Epidermal melanocyte (primary cell): ENCODE measurements around the gene PCK1.

Experiments
- DNase-seq: peaks from one replicate; pipeline ENCODE4 v3.0.0; 2011; ENCODE audit warnings: low spot score; ENCODE audit not compliant: insufficient read length

PCK1 gene

GRCh38 chr20:57587989-57588377, 27.1 kb downstream of the PCK1 start:
- no peak for DNase-seq

- DNase-seq: no peak
These were observed 27.7 kb downstream of the PCK1 start for GRCh38 chr20:57588596-57588995.

- DNase-seq: no peak
These were observed 28.3 kb downstream of the PCK1 start for GRCh38 chr20:57589123-57589727.

DNA sequence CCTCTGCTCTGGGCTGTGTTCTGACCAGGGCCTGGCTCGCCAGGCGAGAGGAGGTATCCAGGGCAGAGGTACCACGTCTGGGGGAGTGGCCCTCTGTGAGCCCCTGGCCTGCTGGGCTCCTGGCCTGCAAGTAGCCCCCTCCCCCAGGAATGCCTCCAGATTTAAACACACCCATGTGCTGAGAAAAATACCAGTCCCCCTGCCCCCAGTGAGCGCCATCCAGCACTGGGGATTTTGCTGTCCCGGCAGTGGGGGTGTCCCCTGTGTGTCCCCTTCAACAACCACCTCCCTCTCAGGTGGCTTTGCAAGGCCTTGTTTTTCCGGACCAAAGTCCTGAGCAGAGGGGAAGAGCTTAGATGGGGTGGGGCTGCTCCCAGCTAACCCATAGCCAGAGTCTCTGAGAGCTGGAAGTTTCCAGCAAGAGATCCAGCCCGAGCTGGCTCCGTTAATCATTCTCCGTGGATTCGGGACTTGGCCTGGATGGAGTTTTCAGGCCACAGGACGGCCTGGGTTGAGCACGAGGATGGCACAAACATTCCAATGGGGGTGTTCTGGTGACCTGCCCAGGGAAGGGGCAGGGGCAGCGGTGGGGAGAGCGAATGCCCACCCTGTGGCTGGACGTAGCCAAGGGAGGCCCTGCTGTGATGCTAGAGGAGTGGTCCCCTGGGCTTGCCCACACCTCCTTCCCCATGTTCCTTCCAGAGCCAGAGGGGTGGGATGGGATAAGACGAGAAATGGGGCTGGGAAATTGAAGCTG, 29.0 kb downstream of the PCK1 start:
- no peak for DNase-seq

DNA sequence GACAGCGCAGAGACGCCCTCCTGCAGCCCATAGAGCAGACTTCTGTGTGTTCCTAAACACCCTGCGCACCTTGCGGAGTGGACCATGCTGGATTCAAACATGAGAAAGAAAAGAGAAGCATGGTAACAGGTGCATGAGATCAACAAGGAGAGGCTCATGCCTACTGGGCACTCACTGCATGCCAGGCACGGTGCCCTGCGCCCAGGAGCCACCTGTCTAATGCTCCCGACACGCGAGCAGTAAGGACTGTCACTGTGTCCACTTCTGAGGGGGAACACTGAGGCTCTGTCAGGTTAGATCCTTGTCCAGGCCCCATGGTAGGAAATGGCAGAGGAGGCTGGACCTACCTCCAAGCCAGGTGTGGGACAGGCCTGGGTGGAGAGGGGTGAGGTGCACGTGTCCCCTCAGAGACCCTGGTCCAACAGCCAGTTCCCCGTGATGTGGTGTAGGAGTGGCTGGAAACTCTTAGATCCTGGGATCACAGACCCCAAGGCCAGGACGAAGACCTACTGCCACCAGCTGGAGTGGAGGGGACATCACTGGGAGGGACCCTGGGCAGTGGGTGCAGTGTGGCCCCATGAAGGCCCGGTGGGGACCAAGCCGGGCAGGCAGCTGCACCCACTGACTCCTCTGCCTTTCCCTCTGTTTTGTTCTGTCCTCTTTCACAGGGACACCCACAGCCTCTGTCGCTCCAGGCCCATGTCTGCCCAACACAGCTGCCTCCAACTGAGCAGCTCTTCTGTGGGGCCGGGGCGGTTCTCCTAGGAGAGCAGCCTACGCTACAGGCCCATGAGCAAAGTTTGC, 29.8 kb downstream of the PCK1 start:
- DNase-seq: no peak

DNA sequence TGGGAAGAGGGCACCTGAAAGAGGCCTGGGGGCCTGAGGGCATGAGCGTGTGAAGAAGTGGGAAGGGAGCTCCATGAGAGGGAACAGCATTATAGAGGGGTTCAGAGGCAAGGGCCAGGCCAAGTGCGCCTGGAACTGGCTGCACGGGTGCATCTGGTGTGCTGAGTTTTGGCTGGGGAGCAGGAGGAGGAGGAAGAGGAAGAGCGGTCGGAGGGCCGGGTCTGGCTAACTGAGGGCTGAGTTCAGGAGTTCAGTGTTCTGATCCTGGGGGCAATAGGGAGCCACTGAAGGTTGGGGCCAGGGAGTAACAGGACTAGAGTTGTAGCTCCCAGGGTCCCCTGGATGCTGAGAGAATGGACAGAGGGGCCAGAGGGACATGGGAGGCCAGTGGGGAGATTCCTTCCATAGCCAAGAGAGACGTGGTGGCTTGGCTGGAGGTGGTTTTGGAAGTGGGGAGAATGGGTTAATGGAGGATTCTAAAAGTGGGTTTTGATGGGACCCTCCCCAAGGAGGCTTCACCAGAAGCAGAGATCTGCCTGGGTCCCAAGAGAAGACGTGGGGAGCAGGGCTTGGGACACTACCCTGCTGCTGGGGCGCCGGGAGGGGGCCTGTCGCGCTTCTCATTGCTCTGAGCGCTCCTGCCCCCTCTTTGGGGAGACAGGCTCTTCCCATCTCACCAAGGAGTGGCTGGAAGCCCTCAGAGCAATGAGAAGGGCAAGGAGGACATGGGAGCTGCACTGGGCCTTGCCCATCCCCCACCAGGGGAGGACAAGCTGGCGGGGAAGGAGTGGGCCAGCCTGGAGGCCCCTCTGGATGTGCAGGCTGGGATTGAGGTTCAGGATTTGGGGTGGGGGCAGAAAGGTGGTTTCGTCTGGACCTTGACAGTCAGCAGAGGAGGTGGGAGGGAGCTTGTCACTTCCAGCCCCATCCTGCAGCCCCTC, 30.6 kb downstream of the PCK1 start:
- DNase-seq: no peak

GRCh38 chr20:57592263-57593092, 31.6 kb downstream of the PCK1 start:
- DNase-seq: no peak

- no peak for DNase-seq
These were observed 32.4 kb downstream of the PCK1 start for GRCh38 chr20:57593134-57593886.

- peak; percentile 48 for DNase-seq
These were observed 33.4 kb downstream of the PCK1 start for GRCh38 chr20:57594092-57594951.

DNA sequence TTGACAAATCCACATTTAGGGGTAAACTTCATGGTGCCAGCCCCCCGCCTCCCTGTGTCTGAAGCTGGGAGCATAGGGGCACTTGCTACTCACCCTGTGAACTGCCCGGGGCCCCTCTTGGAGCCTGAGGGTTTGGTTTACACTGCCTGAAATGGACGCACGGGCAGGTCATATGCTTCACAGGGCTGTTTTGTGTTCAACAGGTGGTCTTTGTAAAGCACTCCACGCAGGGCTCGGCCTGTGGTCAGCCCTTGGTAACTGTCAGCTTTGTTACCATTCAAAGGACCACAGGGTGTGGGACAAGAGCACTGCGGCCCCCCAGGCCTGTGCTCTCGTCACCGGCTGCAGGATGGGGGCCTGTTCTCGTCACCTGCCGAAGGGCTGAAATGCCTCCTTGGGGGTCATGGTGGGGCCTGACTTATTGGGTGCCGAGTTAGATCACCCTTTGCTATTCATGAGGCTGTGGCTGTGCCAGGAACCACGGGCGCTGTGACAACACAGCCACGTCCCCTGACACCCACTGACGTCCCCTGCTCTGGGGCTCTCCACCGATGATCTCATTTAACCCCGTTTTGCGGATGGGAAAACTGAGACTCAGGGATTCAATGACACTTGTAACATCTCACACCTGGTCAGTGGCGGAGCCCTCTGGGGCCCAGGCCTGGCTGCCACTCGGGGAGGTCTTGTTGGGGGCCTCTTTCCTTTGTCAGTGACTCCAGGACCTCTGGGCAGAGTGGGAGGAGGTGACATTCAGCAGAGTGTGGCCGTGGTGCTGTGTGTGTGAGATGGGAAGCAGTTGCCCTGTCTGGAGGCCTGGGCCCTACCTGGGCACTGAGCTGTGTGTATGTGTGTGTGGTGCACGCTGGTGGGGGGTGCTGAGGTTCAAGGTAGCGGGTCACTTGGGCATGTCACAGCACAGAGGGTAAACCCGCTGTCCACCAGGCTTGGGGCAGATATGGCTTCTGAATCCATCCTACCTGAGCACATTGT, 34.4 kb downstream of the PCK1 start:
- DNase-seq: no peak

GRCh38 chr20:57596358-57596757, 35.4 kb downstream of the PCK1 start:
- no peak for DNase-seq

DNA sequence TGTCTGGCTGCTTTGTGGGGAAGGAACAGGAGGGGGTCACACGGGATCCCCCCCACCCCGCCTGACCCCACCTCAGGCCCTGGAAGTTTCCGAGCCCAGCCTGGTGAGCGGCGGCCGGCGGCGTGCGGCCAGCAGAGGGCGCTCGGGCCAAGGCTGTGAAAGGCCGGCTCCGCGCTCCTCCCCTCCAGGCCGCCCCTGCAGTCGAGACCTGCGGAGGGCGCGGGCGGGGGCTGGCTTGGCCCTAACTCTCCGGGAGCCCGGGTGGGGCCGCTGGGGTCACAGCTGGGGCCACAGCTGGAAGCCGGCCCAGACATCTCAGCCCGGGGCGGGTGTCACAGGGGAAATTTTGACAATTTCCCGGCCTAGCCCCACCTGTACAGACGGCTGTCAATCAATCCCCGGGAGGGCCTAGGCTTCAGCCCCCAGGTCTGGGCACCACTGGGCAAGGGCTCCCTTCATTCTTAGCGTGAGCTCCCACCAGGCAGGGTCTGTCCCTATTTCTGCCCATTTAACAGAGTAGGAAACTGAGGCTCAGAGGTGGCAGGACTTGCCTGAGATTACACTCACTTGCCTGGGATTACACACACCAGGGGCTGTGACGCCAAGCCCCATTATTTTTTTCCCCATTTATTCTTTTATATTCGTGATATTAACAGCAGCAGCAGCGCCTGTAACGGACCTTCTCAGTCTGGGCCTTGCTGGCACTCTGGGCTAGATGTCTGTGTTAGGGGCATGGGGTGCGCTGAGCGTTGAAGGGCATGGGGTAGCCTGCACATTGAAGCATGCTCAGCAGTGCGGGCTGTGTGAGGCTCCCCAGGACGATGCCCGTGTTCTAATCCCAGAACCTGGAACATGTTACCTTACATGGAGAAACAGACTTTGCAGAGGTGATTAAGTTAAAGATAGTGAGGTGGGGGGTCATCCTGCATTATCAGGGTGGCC, 36.4 kb downstream of the PCK1 start:
- DNase-seq: peak; percentile 73

- DNase-seq: no peak
These were observed 37.1 kb downstream of the PCK1 start for GRCh38 chr20:57598060-57598459.

- DNase-seq: no peak
These were observed 37.6 kb downstream of the PCK1 start for GRCh38 chr20:57598491-57598890.

GRCh38 chr20:57600320-57601210, 39.7 kb downstream of the PCK1 start:
- no peak for DNase-seq
